ENCODE results near the gene EFEMP2. TPM values are rescaled to one million over a fixed set of nuclear protein-coding genes. Genes with fewer than 3 reads are reported as not detected.

The EFEMP2 gene
- polyA plus RNA-seq, 3 donors = 16.6 to 103 (median 62.4) TPM

DNA sequence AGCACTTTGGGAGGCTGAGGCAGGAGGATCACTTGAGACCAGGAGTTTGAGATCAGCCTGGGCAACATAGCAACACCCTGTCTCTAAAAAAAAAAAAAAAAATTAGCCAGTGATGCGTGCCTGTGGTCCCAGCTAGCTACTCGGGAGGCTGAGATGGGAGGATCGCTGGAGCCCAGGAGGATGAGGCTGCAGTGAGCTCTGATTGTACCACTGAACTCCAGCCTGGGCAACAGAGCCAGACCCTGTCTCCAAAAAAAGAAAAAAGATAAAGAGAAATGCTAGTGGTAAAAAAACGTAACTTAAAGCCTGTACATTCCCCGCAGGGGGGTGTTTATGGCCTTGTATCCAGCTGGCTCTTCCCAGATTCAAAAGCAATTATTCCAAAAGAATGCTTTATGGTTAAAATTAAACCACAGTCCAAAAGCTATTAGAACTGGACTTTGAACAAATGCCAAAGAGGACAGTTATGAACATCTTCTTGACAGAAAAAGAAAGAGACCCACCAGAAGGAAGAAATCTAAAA lies 55.2 kb downstream of the EFEMP2 start:
- H3K27ac ChIP-seq (ENCODE audit: low read depth, low read length) = no peak overlapping the region
- WGBS, 3 donors = 54 to 70% (median 69%) methylated on average over 5 of the region's 5 CpGs

DNA sequence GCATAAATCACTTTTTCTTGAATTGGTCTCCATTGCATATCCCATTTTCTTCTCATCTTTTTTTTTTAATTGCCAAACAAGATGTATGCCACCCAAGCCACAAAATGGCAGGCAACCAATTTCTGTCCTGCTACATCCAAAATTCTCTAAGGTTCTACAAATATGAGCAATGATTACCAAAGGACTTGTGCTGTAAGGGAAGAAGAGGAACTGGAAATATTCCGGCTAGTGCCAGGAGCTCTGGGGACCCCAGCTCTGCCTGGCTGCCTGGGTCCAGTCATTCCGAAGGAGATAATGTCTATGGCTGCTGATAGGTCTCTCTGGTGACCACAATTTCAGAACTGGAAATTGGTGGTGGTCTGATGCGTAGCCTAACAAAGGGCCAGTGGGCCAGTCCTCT lies 55.9 kb downstream of the EFEMP2 start:
- 78 to 99% (median 89%) methylated on average over 3 of the region's 3 CpGs for WGBS, 3 donors
- no peak overlapping the region for H3K27ac ChIP-seq (ENCODE audit: low read depth, low read length)

Other genes with a start within 250 kb of the EFEMP2 start
- gene SIPA1, start 234.7 kb downstream of the EFEMP2 start, polyA plus RNA-seq = 100 to 1,000 TPM in 1 of 3 donors, 10 to 100 TPM in 2; 23.7 to 105 (median 36.3) TPM
- gene RELA, start 209.9 kb downstream of the EFEMP2 start, polyA plus RNA-seq = 10 to 100 TPM; 30.8 to 61.2 (median 50.4) TPM
- gene KAT5, start 160.5 kb downstream of the EFEMP2 start, polyA plus RNA-seq = 10 to 100 TPM; 41.6 to 55.1 (median 50.6) TPM
- 100 to 1,000 TPM in 1 of 3 donors, 10 to 100 TPM in 2; 41.9 to 103 (median 88.3) TPM for gene RNASEH2C, start 152.0 kb downstream of the EFEMP2 start, polyA plus RNA-seq
- 10 to 100 TPM in 2 of 3 donors, 1 to 10 TPM in 1; 7.4 to 22.6 (median 10.0) TPM for gene AP5B1, start 91.8 kb downstream of the EFEMP2 start, polyA plus RNA-seq
- gene OVOL1, start 85.7 kb downstream of the EFEMP2 start, polyA plus RNA-seq = under 1 TPM in 2 of 3 donors, not detected in 1; 0.21 to 0.68 TPM
- gene SNX32, start 38.8 kb downstream of the EFEMP2 start, polyA plus RNA-seq = under 1 TPM in 2 of 3 donors, not detected in 1; 0.34 to 0.41 TPM
- 100 to 1,000 TPM; 206 to 826 (median 597) TPM for gene CFL1, start 14.6 kb downstream of the EFEMP2 start, polyA plus RNA-seq
- gene MUS81, start 12.4 kb downstream of the EFEMP2 start, polyA plus RNA-seq = 10 to 100 TPM; 29.7 to 60.6 (median 40.3) TPM
- 1 to 10 TPM in 2 of 3 donors, under 1 TPM in 1; 0.26 to 2.7 (median 2.6) TPM for gene CTSW, start 7.0 kb upstream of the EFEMP2 start, polyA plus RNA-seq
- 10 to 100 TPM; 31.2 to 68.7 (median 56.9) TPM for gene FIBP, start 15.7 kb upstream of the EFEMP2 start, polyA plus RNA-seq
- 10 to 100 TPM; 18.1 to 75.3 (median 28.1) TPM for gene CCDC85B, start 17.9 kb upstream of the EFEMP2 start, polyA plus RNA-seq
- gene FOSL1, start 27.6 kb upstream of the EFEMP2 start, polyA plus RNA-seq = 100 to 1,000 TPM in 1 of 3 donors, 10 to 100 TPM in 1, 1 to 10 TPM in 1; 1.5 to 100 (median 28.1) TPM
- 10 to 100 TPM; 20.5 to 35.3 (median 29.1) TPM for gene C11orf68, start 46.3 kb upstream of the EFEMP2 start, polyA plus RNA-seq
- gene DRAP1, start 46.6 kb upstream of the EFEMP2 start, polyA plus RNA-seq = 100 to 1,000 TPM in 2 of 3 donors, 10 to 100 TPM in 1; 46.7 to 142 (median 107) TPM
- gene TSGA10IP, start 72.7 kb upstream of the EFEMP2 start, polyA plus RNA-seq = not detected
- gene SART1, start 88.9 kb upstream of the EFEMP2 start, polyA plus RNA-seq = 10 to 100 TPM; 26.9 to 51.8 (median 36.5) TPM
- gene EIF1AD, start 129.4 kb upstream of the EFEMP2 start, polyA plus RNA-seq = 10 to 100 TPM; 12.0 to 20.8 (median 12.9) TPM
- gene BANF1, start 129.7 kb upstream of the EFEMP2 start, polyA plus RNA-seq = 100 to 1,000 TPM in 2 of 3 donors, 10 to 100 TPM in 1; 75.9 to 175 (median 123) TPM
- under 1 TPM in 2 of 3 donors, not detected in 1; 0.28 to 0.84 TPM for gene CST6, start 139.2 kb upstream of the EFEMP2 start, polyA plus RNA-seq
- gene CATSPER1, start 153.7 kb upstream of the EFEMP2 start, polyA plus RNA-seq = under 1 TPM in 2 of 3 donors, not detected in 1; 0.02 to 0.16 TPM
- gene GAL3ST3, start 176.4 kb upstream of the EFEMP2 start, polyA plus RNA-seq = under 1 TPM in 1 of 3 donors, not detected in 2; 0.64 TPM
- gene SF3B2, start 179.6 kb upstream of the EFEMP2 start, polyA plus RNA-seq = 100 to 1,000 TPM in 1 of 3 donors, 10 to 100 TPM in 2; 95.6 to 110 (median 98.5) TPM
- 10 to 100 TPM; 16.6 to 29.4 (median 26.5) TPM for gene PACS1, start 197.5 kb upstream of the EFEMP2 start, polyA plus RNA-seq